RPMI7951 (cell line): ENCODE results near the gene CHN2. TPM values are rescaled to one million over a fixed set of nuclear protein-coding genes. Genes with fewer than 3 reads are reported as not detected.

Experiments used
- DNase-seq: peaks from one replicate; pipeline ENCODE4 v3.0.0-alpha.2; 2012; ENCODE audit warnings: low read depth
- total RNA-seq: library from RNA; depleted of rRNA; stranded (reverse); fragments of >200 nt; shearing (Covaris generic); gene quantifications from 2 replicates; pipeline ENCODE4 v1.2.3, GENCODE V29; 2014

CHN2 gene
- total RNA-seq, 1 experiment from 2014 or later = 0.36 TPM

- no peak for DNase-seq
Measured at GRCh38 chr7:29224726-29225125, 30.2 kb downstream of the CHN2 start.

- no peak for DNase-seq
Measured at GRCh38 chr7:29228289-29229011, 33.9 kb downstream of the CHN2 start.

GRCh38 chr7:29229066-29229465 lies 34.5 kb downstream of the CHN2 start:
- no peak for DNase-seq

GRCh38 chr7:29229946-29230345 lies 35.4 kb downstream of the CHN2 start:
- DNase-seq = no peak

- DNase-seq = no peak
Measured at GRCh38 chr7:29230871-29231345, 36.3 kb downstream of the CHN2 start.

- no peak for DNase-seq
Measured at GRCh38 chr7:29231671-29232232, 37.2 kb downstream of the CHN2 start.

- DNase-seq = no peak
Measured at GRCh38 chr7:29234438-29234837, 39.9 kb downstream of the CHN2 start.

GRCh38 chr7:29236071-29236580 lies 41.6 kb downstream of the CHN2 start:
- DNase-seq = no peak

GRCh38 chr7:29236649-29237048 lies 42.1 kb downstream of the CHN2 start:
- DNase-seq = no peak

GRCh38 chr7:29237489-29237888 lies 42.9 kb downstream of the CHN2 start:
- DNase-seq = no peak

- DNase-seq = no peak
Measured at GRCh38 chr7:29239638-29240037, 45.1 kb downstream of the CHN2 start.

GRCh38 chr7:29242265-29242664 lies 47.7 kb downstream of the CHN2 start:
- no peak for DNase-seq

GRCh38 chr7:29243910-29244655 lies 49.5 kb downstream of the CHN2 start:
- DNase-seq = no peak

GRCh38 chr7:29247224-29247962 lies 52.8 kb downstream of the CHN2 start:
- no peak for DNase-seq

- no peak for DNase-seq
Measured at GRCh38 chr7:29247963-29248236, 53.3 kb downstream of the CHN2 start.

GRCh38 chr7:29248713-29249382 lies 54.3 kb downstream of the CHN2 start:
- no peak for DNase-seq

GRCh38 chr7:29249383-29249750 lies 54.8 kb downstream of the CHN2 start:
- no peak for DNase-seq

GRCh38 chr7:29249860-29250259 lies 55.3 kb downstream of the CHN2 start:
- DNase-seq = no peak

GRCh38 chr7:29253225-29253624 lies 58.6 kb downstream of the CHN2 start:
- no peak for DNase-seq

GRCh38 chr7:29254591-29254990 lies 60.0 kb downstream of the CHN2 start:
- DNase-seq = no peak

GRCh38 chr7:29255199-29255878 lies 60.8 kb downstream of the CHN2 start:
- no peak for DNase-seq
